ENCODE results near the gene SLC51B. TPM values are rescaled to one million over a fixed set of nuclear protein-coding genes. Genes with fewer than 3 reads are reported as not detected.

The SLC51B gene
- total and polyA plus RNA-seq, 9 of the 15 experiments (the other 6 are each of a cell fraction or from before 2014, with no cell fraction given), result not detected

DNA sequence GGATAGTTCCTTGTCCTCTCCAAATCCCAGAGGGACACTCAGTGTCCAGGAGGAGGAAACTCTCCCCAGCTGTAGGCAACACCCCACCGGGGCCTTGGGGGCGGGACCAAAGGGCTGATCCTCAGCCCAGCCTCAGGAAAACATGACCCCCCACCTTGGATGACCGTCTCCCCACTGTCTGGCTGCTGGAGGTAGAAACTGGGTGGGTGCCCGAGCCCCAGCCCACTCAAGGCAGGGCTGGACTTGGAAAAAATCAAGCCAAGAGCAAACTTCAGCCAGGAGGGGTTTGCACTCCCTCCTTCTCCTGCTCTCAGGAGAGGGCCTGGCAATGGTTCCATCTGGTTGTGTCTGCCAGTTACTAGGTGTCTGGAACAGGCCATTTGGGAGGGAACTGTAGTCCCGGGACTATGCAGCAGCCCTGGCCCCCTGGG, 26.2 kb downstream of the SLC51B start (continued):
- TF ChIP-seq, protein P1, sequence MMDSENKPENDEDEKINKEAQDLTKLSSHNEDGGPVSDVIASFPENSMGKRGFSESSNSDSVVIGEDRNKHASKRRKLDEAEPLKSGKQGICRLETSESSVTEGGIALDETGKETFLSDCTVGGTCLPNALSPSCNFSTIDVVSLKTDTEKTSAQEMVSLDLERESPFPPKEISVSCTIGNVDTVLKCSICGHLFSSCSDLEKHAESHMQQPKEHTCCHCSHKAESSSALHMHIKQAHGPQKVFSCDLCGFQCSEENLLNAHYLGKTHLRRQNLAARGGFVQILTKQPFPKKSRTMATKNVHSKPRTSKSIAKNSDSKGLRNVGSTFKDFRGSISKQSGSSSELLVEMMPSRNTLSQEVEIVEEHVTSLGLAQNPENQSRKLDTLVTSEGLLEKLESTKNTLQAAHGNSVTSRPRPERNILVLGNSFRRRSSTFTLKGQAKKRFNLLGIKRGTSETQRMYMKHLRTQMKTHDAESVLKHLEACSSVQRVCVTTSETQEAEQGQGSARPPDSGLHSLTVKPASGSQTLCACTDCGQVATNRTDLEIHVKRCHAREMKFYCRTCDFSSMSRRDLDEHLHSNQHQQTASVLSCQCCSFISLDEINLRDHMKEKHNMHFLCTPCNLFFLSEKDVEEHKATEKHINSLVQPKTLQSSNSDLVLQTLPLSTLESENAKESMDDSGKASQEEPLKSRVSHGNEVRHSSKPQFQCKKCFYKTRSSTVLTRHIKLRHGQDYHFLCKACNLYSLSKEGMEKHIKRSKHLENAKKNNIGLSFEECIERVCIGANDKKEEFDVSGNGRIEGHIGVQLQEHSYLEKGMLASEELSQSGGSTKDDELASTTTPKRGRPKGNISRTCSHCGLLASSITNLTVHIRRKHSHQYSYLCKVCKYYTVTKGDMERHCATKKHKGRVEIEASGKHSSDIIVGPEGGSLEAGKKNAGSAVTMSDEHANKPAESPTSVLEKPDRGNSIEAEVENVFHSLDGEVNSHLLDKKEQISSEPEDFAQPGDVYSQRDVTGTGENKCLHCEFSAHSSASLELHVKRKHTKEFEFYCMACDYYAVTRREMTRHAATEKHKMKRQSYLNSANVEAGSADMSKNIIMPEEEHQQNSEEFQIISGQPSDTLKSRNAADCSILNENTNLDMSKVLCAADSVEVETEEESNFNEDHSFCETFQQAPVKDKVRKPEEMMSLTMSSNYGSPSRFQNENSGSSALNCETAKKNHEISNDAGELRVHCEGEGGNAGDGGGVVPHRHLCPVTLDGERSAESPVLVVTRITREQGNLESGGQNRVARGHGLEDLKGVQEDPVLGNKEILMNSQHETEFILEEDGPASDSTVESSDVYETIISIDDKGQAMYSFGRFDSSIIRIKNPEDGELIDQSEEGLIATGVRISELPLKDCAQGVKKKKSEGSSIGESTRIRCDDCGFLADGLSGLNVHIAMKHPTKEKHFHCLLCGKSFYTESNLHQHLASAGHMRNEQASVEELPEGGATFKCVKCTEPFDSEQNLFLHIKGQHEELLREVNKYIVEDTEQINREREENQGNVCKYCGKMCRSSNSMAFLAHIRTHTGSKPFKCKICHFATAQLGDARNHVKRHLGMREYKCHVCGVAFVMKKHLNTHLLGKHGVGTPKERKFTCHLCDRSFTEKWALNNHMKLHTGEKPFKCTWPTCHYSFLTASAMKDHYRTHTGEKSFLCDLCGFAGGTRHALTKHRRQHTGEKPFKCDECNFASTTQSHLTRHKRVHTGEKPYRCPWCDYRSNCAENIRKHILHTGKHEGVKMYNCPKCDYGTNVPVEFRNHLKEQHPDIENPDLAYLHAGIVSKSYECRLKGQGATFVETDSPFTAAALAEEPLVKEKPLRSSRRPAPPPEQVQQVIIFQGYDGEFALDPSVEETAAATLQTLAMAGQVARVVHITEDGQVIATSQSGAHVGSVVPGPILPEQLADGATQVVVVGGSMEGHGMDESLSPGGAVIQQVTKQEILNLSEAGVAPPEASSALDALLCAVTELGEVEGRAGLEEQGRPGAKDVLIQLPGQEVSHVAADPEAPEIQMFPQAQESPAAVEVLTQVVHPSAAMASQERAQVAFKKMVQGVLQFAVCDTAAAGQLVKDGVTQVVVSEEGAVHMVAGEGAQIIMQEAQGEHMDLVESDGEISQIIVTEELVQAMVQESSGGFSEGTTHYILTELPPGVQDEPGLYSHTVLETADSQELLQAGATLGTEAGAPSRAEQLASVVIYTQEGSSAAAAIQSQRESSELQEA (IDR thresholded peaks at IDR 0.05; ENCODE audit: low read depth), result no peak
- TF ChIP-seq CHD4 (IDR thresholded peaks at IDR 0.05; ENCODE audit: insufficient read depth, insufficient replicate concordance, low read depth, low read length, poor library complexity, severe bottlenecking) (no peak), SRSF1 (IDR thresholded peaks at IDR 0.05; ENCODE audit: low read depth, low read length) (no peak), TBL1XR1 (IDR thresholded peaks at IDR 0.05; ENCODE audit: low read length in 2 of 2) (no peak), ETS2 (tag; IDR thresholded peaks at IDR 0.05; ENCODE audit: borderline replicate concordance, poor library complexity, severe bottlenecking) (no peak), RBM25 (IDR thresholded peaks at IDR 0.05; ENCODE audit: low read depth, low read length, severe bottlenecking) (no peak), ZMIZ1 (IDR thresholded peaks at IDR 0.05; ENCODE audit: low read depth in 2 of 2, low read length in 2 of 2) (no peak), STAT5A (IDR thresholded peaks at IDR 0.05; ENCODE audit: borderline replicate concordance, low read length) (no peak), KAT8 (IDR thresholded peaks at IDR 0.05; ENCODE audit: low read depth) (no peak)
- TF ChIP-seq, protein P2, sequence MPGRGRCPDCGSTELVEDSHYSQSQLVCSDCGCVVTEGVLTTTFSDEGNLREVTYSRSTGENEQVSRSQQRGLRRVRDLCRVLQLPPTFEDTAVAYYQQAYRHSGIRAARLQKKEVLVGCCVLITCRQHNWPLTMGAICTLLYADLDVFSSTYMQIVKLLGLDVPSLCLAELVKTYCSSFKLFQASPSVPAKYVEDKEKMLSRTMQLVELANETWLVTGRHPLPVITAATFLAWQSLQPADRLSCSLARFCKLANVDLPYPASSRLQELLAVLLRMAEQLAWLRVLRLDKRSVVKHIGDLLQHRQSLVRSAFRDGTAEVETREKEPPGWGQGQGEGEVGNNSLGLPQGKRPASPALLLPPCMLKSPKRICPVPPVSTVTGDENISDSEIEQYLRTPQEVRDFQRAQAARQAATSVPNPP (IDR thresholded peaks at IDR 0.05; ENCODE audit: borderline replicate concordance, insufficient read depth, insufficient read length), result no peak
- TF ChIP-seq, protein P3, sequence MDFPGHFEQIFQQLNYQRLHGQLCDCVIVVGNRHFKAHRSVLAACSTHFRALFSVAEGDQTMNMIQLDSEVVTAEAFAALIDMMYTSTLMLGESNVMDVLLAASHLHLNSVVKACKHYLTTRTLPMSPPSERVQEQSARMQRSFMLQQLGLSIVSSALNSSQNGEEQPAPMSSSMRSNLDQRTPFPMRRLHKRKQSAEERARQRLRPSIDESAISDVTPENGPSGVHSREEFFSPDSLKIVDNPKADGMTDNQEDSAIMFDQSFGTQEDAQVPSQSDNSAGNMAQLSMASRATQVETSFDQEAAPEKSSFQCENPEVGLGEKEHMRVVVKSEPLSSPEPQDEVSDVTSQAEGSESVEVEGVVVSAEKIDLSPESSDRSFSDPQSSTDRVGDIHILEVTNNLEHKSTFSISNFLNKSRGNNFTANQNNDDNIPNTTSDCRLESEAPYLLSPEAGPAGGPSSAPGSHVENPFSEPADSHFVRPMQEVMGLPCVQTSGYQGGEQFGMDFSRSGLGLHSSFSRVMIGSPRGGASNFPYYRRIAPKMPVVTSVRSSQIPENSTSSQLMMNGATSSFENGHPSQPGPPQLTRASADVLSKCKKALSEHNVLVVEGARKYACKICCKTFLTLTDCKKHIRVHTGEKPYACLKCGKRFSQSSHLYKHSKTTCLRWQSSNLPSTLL (IDR thresholded peaks at IDR 0.05), result no peak
